ENCODE data around the gene IFNA6. TPM values are rescaled to one million over a fixed set of nuclear protein-coding genes. Genes with fewer than 3 reads are reported as not detected.
A peak's percentile ranks its signal among the peaks of the same experiment; 100 is the strongest.

The IFNA6 gene
- total and polyA plus RNA-seq, 11 donors = not detected

DNA sequence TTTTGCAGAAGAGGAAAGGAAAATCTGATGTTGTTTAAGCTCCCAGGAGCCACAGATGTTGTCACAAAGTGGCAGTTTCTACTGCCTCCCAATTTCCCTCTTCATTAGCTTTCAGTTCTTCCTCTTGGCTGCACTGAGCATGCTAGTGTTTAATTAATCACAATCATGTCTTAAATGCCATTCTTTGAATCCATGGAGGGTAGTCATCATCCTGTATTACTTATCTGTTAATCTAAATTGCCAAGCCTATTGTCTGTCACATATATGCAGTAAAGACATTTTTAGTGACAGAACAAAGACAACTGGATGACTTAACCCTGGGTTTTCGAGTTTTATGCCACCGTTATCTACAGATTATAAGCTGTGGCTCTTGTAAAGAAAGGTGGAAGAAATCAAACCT lies 30.2 kb downstream of the IFNA6 start:
- ATAC-seq = no peak
- TF ChIP-seq, protein P1, sequence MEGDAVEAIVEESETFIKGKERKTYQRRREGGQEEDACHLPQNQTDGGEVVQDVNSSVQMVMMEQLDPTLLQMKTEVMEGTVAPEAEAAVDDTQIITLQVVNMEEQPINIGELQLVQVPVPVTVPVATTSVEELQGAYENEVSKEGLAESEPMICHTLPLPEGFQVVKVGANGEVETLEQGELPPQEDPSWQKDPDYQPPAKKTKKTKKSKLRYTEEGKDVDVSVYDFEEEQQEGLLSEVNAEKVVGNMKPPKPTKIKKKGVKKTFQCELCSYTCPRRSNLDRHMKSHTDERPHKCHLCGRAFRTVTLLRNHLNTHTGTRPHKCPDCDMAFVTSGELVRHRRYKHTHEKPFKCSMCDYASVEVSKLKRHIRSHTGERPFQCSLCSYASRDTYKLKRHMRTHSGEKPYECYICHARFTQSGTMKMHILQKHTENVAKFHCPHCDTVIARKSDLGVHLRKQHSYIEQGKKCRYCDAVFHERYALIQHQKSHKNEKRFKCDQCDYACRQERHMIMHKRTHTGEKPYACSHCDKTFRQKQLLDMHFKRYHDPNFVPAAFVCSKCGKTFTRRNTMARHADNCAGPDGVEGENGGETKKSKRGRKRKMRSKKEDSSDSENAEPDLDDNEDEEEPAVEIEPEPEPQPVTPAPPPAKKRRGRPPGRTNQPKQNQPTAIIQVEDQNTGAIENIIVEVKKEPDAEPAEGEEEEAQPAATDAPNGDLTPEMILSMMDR (IDR thresholded peaks at IDR 0.05) = no peak

DNA sequence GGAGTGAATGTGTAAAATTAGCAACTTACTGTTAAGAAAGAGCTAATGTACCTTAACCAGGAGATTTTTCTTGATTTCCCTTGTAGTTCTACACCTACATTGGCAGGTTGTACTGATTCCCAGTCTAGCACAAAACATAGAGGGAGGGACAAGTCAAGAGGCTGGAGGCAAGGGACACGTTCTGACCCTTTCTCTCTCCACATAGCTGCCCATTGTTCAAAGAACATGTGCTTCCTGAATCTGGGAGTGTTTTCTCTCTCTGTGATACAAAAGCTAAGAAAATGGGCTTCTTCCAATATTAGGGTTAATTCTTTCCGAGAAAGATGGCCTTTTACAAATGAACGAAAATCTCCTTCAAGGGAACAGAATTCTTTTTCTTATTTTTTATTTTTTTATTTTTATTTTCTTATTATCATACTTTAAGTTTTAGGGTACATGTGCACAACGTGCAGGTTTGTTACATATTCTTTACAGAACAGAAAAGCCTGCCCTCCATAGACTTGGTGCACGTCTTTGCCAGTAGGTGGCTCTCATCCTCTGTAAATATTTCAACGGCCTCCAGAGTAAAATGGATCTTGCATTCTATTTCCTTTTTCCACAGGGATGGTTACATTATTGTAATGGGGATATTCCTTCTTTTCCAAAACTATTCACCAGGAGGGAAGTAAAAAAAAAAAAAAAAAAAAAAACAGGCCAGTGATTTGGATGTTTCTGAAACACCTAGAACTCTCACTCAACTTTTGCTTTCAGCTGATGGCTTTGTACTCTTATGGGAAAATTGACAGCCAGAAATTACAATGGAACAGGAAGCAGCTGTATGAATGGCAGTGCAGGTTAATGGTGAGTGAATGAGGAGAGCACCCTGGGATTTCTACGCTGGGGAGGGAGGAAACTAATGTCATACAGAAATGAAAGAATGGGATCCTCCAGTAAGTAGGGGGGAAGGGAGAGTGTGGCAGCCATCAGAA lies 32.4 kb downstream of the IFNA6 start:
- DNase-seq (peak in 1 of 5 donors; percentile 10), ATAC-seq (peak in 3 of 4 donors; percentile 70 to 83 (median 74))
- TF ChIP-seq, protein P1 (IDR thresholded peaks at IDR 0.05) = peak; percentile 43 to 81 (median 64)
- TF ChIP-seq POLR2A (IDR thresholded peaks at IDR 0.05) = no peak
- intact Hi-C loops (cut with DNase I) = loop anchor here in 6 of 10 donors (2.0 to 5.0 kb wide), 4 partner anchors 79 to 474 kb away; no protein-coding TSS in a partner anchor
- Histone ChIP-seq H3K4me1 (peaks cover 0 to 8% (median 0%) of the 10 kb centered on the region in 12 donors), H3K9me3 (no peaks in the 10 kb centered on the region), H3K27ac (no peak overlapping the region), H3K27me3 (no peaks in the 10 kb centered on the region), H3K4me3 (no peak overlapping the region), H3K36me3 (peaks cover 0 to 31% (median 22%) of the 10 kb centered on the region in 9 donors)
- 17 to 20% (median 19%) methylated on average over 7 of the region's 7 CpGs for WGBS, 4 donors

More for the DNA sequence above, 30.2 kb downstream of the IFNA6 start:
- WGBS, 4 donors = 65 to 78% (median 70%) methylated on average over 2 of the region's 2 CpGs
- no peaks in the 10 kb centered on the region for H3K9me3 ChIP-seq
- no peaks in the 10 kb centered on the region for H3K27me3 ChIP-seq
- peaks cover 0 to 8% (median 0%) of the 10 kb centered on the region in 12 donors for H3K4me1 ChIP-seq
- intact Hi-C loops (cut with DNase I) = loop anchor here in 3 of 10 donors (5.0 to 10.0 kb wide), 4 partner anchors 64 to 472 kb away; partner anchors contain the start of gene IFNA2 (in 1 of the 3)
- H3K36me3 ChIP-seq = peaks cover 0 to 48% (median 36%) of the 10 kb centered on the region in 9 donors
- peak overlapping the region in 1 of 12 donors; percentile 5 for H3K27ac ChIP-seq
- H3K4me3 ChIP-seq = no peak overlapping the region
- DNase-seq = no peak

DNA sequence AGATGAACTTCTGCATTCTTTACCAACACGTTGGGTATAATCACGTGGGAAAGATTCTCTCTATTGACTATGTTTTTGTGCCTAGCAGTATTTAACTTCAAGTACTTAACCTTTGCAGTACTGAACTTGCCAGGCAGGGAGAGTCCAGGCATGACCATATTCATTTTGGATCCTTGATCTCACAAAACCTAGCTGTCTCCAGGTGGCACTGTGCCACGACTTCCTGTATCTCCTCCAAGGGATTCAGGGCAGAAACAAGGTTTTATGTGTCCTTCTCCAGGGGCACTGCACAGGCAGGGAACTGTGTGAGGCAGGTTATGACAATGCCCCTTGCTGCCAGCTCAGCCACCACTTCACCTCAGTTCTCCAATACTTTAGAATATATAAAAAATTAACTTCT lies 33.8 kb downstream of the IFNA6 start:
- DNase-seq (no peak), ATAC-seq (no peak)
- WGBS, 4 donors = 21 to 29% (median 25%) methylated on average over 3 of the region's 3 CpGs
- no peak for TF ChIP-seq POLR2A (IDR thresholded peaks at IDR 0.05)
- TF ChIP-seq, protein P1 (IDR thresholded peaks at IDR 0.05) = no peak
- H3K27me3 ChIP-seq = no peaks in the 10 kb centered on the region
- H3K9me3 ChIP-seq = no peaks in the 10 kb centered on the region
- no peak overlapping the region for H3K27ac ChIP-seq
- H3K36me3 ChIP-seq = peaks cover 0 to 17% (median 10%) of the 10 kb centered on the region in 9 donors
- peaks cover 0 to 8% (median 0%) of the 10 kb centered on the region in 12 donors for H3K4me1 ChIP-seq
- intact Hi-C loops (cut with DNase I) = loop anchor here in 5 of 10 donors (5.0 kb wide), 3 partner anchors 80 to 475 kb away; no protein-coding TSS in a partner anchor
- no peak overlapping the region for H3K4me3 ChIP-seq

All from heart left ventricle (tissue), 16 donors.